GM12874 (cell line): ENCODE results near the gene PROSER3.

Experiments used
- TF ChIP-seq, protein P1 (sequence below): IDR thresholded peaks from 2 replicates; pipeline ENCODE4 v1.5.1; 2011; ENCODE audit warnings: low read depth, mild to moderate bottlenecking, control low read depth, low read length, moderate library complexity; ENCODE audit not compliant: insufficient read depth

Gene PROSER3

GRCh38 chr19:35806597-35806996 lies 48.6 kb downstream of the PROSER3 start:
- TF ChIP-seq, protein P1, sequence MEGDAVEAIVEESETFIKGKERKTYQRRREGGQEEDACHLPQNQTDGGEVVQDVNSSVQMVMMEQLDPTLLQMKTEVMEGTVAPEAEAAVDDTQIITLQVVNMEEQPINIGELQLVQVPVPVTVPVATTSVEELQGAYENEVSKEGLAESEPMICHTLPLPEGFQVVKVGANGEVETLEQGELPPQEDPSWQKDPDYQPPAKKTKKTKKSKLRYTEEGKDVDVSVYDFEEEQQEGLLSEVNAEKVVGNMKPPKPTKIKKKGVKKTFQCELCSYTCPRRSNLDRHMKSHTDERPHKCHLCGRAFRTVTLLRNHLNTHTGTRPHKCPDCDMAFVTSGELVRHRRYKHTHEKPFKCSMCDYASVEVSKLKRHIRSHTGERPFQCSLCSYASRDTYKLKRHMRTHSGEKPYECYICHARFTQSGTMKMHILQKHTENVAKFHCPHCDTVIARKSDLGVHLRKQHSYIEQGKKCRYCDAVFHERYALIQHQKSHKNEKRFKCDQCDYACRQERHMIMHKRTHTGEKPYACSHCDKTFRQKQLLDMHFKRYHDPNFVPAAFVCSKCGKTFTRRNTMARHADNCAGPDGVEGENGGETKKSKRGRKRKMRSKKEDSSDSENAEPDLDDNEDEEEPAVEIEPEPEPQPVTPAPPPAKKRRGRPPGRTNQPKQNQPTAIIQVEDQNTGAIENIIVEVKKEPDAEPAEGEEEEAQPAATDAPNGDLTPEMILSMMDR: no peak

DNA sequence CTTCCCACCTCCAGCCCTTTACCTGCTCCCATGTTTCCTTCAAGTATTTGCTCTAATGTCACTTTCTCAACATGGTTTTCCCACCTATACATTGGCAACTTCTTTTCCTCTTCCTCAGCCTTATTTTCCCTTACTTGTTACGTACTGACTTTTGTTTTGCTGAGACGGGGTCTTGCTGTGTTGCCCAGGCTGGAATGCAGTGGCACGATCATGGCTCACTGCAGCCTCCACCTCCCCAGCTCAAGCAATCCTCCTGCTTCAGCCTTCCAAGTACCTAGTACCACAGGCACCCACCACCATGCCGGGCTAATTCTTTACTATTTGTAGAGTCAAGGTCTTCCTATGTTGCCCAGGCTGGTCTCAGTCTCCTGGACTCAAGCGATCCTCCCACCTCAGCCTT lies 49.7 kb downstream of the PROSER3 start:
- TF ChIP-seq, protein P1: no peak

DNA sequence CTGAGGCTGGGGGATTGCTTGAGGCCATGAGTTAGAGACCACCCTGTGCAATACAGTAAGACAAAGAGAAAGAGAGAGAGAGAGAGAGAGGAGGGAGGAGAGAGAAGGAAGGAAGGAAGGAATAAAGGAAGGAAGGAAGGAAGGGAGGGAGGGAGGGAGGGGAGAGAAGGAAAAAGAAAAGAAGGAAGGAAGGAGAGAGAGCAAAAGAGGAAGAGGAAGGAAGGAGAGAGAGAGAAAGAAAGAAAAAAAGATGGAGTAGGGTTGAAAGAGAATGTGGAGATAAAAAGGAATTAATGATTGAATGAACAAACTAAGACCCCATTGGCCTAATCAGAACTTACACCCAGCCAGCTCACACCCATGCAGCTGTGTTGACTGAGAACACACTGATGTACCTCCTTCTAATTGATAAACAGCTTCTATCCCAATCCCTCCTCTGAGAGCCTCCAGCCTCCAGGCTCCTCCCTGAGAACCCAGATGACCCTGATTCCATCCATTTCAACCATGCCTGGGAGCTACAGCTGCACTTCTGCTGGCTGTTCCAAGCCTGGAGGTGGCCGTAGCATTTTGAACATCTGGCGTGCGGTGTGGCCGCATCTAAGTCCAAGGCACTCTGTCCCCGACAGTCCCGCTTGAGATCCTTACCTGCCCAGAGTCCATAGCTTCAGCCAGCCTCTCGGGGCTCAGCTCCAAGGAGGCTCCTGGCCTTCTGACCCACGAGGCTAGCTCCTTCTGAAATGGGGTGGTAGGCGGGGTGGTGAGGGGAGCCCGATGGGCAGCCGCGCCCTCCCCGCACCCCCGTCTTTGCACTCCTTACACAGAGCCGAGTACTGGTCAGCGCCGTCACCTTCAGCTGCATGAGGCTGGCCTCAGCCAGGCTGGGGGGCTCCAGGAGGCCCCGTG lies 53.6 kb downstream of the PROSER3 start:
- TF ChIP-seq, protein P1: no peak

- TF ChIP-seq, protein P1: no peak
Observed at GRCh38 chr19:35812220-35813042, 54.5 kb downstream of the PROSER3 start, which contains the start of gene PRODH2. TSS of gene PRODH2 (minus strand) at chr19:35812845. CDS start at chr19:35812805, 40 bp downstream.

DNA sequence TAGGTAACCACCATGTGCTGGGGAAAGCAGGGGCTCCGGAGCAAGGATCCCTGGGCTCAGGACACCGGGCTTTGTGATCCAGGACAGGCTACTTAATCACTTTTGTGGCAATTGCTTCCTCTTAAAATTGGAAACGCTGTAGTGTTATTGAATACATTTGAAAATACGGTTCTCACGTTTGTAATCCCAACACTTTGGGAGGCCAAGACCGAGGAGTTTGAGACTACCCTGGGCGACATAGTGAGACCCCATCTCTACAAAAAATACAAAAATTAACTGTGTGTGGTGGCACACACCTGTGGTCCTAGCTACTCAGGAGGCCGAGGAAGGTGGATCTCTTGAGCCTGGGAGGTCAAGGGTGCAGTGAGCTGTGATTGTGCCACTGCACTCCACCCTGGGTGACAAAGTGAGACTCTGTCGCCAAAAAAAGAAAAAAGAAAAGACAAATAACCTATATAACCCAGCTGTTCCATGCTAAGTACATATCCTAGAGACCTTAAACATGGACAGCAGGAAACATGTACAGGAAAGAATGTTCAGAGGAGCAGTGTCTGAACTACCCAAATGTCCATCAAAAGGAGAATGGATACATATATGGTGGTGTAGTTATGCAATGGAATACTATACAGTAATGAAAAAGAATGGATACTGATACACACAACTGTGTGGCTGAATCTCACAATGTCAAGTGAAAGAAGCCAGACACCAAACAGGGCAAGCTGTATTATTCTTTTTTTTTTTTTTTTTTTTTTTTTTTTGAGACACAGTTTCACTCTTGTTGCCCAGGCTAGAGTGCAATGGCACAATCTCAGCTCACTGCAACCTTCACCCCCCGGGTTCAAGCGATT lies 55.3 kb downstream of the PROSER3 start:
- TF ChIP-seq, protein P1: no peak

DNA sequence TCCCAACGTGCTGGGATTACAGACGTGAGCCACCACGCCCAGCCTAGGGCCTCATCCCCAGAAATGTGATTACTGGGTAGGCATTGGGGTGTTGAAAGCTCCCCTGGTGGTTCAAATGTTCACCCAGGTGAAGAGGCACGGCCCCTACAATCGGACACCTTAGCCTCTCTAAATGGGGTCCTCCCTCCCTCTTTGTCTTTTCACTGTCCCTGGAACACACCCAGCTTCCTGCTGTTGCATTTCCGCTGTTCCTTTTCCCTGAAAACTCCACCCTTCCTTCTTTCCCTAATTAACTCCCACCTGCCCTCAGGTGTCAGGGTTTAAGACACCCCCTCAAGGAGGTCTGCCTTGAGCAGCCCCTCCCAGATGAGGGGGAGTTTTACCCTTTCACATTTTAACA lies 58.3 kb downstream of the PROSER3 start:
- TF ChIP-seq, protein P1: no peak

GRCh38 chr19:35816846-35817245 lies 58.9 kb downstream of the PROSER3 start:
- TF ChIP-seq, protein P1: no peak
